Type B pancreatic cell (in vitro differentiated cells): ENCODE measurements around the gene SWT1. TPM values are rescaled to one million over a fixed set of nuclear protein-coding genes. Genes with fewer than 3 reads are reported as not detected.

Source experiments
- DNase-seq: peaks from one replicate; pipeline ENCODE4 v3.0.0; 2021; ENCODE audit warnings: mixed read lengths; ENCODE audit not compliant: unreplicated experiment; ENCODE audit errors: extremely low spot score
- H3K27ac Mint-ChIP-seq: 2 replicates; pipeline ENCODE4 v1.8.0; 2021; ENCODE audit warnings: mild to moderate bottlenecking, mixed read lengths
- H3K27me3 Mint-ChIP-seq: 2 replicates; pipeline ENCODE4 v1.8.0; 2021; ENCODE audit warnings: mixed read lengths
- H3K36me3 Mint-ChIP-seq: 2 replicates; pipeline ENCODE4 v1.8.0; 2021; ENCODE audit warnings: mixed read lengths
- H3K4me1 Mint-ChIP-seq: one replicate; pipeline ENCODE4 v1.8.0; 2021; ENCODE audit warnings: mixed read lengths; ENCODE audit not compliant: unreplicated experiment
- H3K4me3 Mint-ChIP-seq: 2 replicates; pipeline ENCODE4 v1.8.0; 2021; ENCODE audit warnings: mild to moderate bottlenecking, mixed read lengths
- H3K9me3 Mint-ChIP-seq: 2 replicates; pipeline ENCODE4 v1.8.0; 2021; ENCODE audit warnings: mixed read lengths
- CTCF ChIP-seq: fragments of 200-600 bp; sonication (generic); conservative IDR thresholded peaks from 2 replicates; pipeline ENCODE4 v1.5.0; 2021; ENCODE audit warnings: antibody characterized with exemption, mild to moderate bottlenecking
- total RNA-seq: library from RNA; stranded (reverse); gene quantifications from 2 replicates; pipeline ENCODE4 v1.2.1, GENCODE V29; 2021; ENCODE audit warnings: low replicate concordance

SWT1 gene
- total RNA-seq, 1 donor from 2014 or later: 6.2 TPM

- Mint-ChIP-seq H3K27ac (peak overlapping the region; percentile 97), H3K4me1 (peaks cover 18% of the 10 kb centered on the region), H3K36me3 (peaks cover 12% of the 10 kb centered on the region), H3K9me3 (no peaks in the 10 kb centered on the region), H3K27me3 (no peaks in the 10 kb centered on the region), H3K4me3 (peak overlapping the region; percentile 98)
- no peak for DNase-seq
- no peak for TF ChIP-seq CTCF
Measured at GRCh38 chr1:185157599-185158412, 839 bp downstream of the SWT1 start.

DNA sequence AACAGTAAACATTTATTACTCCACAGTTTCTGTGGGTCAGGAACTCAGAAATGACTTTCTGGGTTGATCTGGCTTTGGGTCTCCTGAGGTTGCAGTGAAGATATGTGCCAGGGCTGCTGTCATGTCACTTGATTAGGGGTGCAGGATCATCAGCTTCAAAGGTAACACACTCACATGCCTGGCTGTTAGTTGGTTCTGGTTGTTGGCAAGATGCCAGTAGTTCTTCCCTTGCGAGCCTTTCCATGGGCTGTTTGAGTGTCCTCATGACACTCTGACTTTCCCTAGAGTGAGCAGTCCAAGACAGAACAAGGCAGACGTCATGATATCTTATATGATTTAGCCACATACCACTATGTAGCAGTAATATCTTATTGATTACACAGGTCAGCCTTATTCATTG, 1.8 kb downstream of the SWT1 start:
- no peak for DNase-seq
- TF ChIP-seq CTCF: no peak
- Mint-ChIP-seq H3K27me3 (no peaks in the 10 kb centered on the region), H3K9me3 (no peaks in the 10 kb centered on the region), H3K27ac (no peak overlapping the region), H3K4me1 (peaks cover 18% of the 10 kb centered on the region), H3K4me3 (peak overlapping the region; percentile 98), H3K36me3 (peaks cover 14% of the 10 kb centered on the region)

GRCh38 chr1:185159966-185160365, 3.0 kb downstream of the SWT1 start:
- no peak for DNase-seq
- Mint-ChIP-seq H3K36me3 (peaks cover 16% of the 10 kb centered on the region), H3K4me1 (peaks cover 18% of the 10 kb centered on the region), H3K4me3 (no peak overlapping the region), H3K27ac (no peak overlapping the region), H3K9me3 (no peaks in the 10 kb centered on the region), H3K27me3 (no peaks in the 10 kb centered on the region)
- no peak for TF ChIP-seq CTCF

DNA sequence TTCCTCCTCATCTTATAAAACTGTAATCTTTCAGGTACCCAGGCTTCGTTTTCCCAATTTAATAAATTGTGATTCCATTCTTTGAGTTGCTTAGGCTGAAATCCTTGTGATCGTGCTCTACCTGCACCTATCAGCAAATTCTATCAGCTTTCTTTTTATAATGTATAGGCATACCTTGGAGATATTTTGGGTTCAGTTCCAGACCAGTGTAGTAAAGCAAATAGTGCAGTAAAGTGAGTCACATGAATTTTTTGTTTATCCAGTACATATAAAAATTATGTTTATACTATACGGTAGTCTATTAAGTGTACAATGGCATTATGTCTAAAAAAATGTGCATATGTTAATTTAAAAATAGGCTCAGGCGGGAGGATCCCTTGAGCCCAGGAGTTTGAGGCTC, 5.5 kb downstream of the SWT1 start:
- Mint-ChIP-seq H3K27ac (no peak overlapping the region), H3K9me3 (no peaks in the 10 kb centered on the region), H3K36me3 (peaks cover 17% of the 10 kb centered on the region), H3K4me3 (no peak overlapping the region), H3K4me1 (peaks cover 5% of the 10 kb centered on the region), H3K27me3 (no peaks in the 10 kb centered on the region)
- no peak for TF ChIP-seq CTCF
- no peak for DNase-seq

GRCh38 chr1:185166106-185166505, 9.1 kb downstream of the SWT1 start:
- Mint-ChIP-seq H3K4me1 (peaks cover 5% of the 10 kb centered on the region), H3K27ac (no peak overlapping the region), H3K36me3 (peaks cover 20% of the 10 kb centered on the region), H3K27me3 (no peaks in the 10 kb centered on the region), H3K4me3 (no peak overlapping the region), H3K9me3 (no peaks in the 10 kb centered on the region)
- TF ChIP-seq CTCF: no peak
- no peak for DNase-seq
